Esophagus muscularis mucosa (tissue), 4 donors: Measurements from ENCODE around the gene DBNL.
A peak's percentile ranks its signal among the peaks of the same experiment; 100 is the strongest.

Source experiments
- EP300 ChIP-seq: sonication (generic); formaldehyde crosslinking; IDR thresholded peaks from one replicate; pipeline ENCODE4 v1.6.1; 2017; ENCODE audit warnings: antibody characterized with exemption
- POLR2A ChIP-seq: fragments of 450-650 bp; IDR thresholded peaks from one replicate; pipeline ENCODE4 v1.6.1; 2017; ENCODE audit warnings: antibody characterized with exemption, moderate library complexity, mild to moderate bottlenecking, low read depth
- POLR2AphosphoS5 ChIP-seq, 2 donors: sonication (generic); formaldehyde crosslinking; IDR thresholded peaks; one replicate each; pipeline ENCODE4 v1.6.1; 2017; ENCODE audit warnings: antibody characterized with exemption in 2 of 2
- TF ChIP-seq, protein P1 (sequence below), 3 experiments: fragments of 200-600 bp in 2 of 3; fragments of 450-650 bp in 1 of 3; sonication (generic) in 2 of 3; IDR thresholded peaks; one replicate each; pipeline ENCODE4 v1.5.1; 2017 to 2019; ENCODE audit warnings: antibody characterized with exemption in 3 of 3, mild to moderate bottlenecking in 2 of 3, moderate library complexity in 1 of 3

GRCh38 chr7:44072364-44073231 is 28.1 kb downstream of the DBNL start:
- TF ChIP-seq, protein P1, sequence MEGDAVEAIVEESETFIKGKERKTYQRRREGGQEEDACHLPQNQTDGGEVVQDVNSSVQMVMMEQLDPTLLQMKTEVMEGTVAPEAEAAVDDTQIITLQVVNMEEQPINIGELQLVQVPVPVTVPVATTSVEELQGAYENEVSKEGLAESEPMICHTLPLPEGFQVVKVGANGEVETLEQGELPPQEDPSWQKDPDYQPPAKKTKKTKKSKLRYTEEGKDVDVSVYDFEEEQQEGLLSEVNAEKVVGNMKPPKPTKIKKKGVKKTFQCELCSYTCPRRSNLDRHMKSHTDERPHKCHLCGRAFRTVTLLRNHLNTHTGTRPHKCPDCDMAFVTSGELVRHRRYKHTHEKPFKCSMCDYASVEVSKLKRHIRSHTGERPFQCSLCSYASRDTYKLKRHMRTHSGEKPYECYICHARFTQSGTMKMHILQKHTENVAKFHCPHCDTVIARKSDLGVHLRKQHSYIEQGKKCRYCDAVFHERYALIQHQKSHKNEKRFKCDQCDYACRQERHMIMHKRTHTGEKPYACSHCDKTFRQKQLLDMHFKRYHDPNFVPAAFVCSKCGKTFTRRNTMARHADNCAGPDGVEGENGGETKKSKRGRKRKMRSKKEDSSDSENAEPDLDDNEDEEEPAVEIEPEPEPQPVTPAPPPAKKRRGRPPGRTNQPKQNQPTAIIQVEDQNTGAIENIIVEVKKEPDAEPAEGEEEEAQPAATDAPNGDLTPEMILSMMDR (IDR thresholded peaks at IDR 0.05) = peak; percentile 62 to 76 (median 72)
- TF ChIP-seq POLR2A = no peak
- TF ChIP-seq EP300 = no peak
- peak; percentile 37 to 40 for TF ChIP-seq POLR2AphosphoS5 (IDR thresholded peaks at IDR 0.05)
